ENCODE data around the gene B3GAT1.

B3GAT1 gene

DNA sequence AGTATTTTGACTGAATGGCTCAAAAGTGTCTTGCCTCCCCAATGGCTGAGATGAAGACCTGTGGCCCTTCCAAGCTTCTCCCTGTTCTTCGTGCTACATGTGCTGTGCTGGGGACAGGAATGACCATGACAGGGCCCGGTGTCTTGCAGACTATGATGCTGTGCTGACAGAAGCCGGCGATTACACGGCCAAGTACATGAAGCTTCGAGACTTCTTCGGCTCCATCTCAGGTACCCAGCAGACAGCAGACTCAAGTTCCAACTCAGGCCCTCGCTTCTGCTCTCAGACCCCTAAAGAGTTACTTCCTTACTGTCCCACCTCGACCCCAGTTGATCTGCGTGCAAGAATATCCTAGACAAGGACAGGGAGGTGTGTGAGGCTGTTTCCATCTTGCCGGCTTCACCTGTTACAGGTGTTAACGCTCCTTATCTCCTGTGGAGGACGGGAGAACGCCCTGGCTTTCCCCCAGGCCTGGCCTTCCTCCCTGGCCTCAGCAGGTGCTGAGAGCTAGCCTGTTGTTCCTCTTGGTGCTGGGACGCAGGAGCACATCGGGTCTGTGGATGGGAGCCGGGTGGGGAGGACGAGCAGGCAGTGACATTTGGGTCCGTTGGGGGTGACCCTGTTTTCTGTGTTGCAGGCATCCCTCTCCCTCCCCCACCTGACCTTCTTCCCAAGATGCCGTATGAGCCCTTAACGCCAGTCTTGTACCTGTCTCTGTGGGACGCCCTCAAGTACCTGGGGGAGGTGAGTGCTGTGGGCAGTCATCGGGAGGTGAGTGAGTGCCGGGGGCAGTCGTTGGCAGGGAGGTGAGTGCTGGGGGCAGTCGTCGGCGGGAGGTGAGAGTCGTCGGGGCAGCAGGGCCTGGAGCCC is 42.2 kb downstream of the B3GAT1 start:
- no peak for DNase-seq

GRCh38 chr11:134367781-134368180 is 44.3 kb downstream of the B3GAT1 start:
- DNase-seq: no peak

DNA sequence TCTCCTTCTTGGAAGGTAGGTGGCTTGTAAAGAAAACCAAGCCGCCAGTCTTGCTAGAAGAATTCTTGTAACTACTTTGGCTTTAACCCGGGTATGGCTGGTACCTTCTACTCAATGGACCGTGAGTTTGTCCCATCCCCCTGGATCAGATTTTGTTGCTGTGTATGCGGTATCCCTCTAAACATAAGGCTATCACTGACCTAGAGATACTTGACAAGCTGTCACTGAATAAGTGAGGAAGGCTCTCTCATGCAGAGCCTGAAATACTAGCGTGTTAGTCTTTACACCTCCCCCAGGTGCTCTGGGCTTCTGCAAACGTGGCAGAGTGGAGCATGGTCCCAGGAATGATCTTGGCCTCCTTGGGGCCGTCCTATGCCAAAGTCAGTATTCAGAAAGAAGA is 45.8 kb downstream of the B3GAT1 start:
- DNase-seq: no peak

DNA sequence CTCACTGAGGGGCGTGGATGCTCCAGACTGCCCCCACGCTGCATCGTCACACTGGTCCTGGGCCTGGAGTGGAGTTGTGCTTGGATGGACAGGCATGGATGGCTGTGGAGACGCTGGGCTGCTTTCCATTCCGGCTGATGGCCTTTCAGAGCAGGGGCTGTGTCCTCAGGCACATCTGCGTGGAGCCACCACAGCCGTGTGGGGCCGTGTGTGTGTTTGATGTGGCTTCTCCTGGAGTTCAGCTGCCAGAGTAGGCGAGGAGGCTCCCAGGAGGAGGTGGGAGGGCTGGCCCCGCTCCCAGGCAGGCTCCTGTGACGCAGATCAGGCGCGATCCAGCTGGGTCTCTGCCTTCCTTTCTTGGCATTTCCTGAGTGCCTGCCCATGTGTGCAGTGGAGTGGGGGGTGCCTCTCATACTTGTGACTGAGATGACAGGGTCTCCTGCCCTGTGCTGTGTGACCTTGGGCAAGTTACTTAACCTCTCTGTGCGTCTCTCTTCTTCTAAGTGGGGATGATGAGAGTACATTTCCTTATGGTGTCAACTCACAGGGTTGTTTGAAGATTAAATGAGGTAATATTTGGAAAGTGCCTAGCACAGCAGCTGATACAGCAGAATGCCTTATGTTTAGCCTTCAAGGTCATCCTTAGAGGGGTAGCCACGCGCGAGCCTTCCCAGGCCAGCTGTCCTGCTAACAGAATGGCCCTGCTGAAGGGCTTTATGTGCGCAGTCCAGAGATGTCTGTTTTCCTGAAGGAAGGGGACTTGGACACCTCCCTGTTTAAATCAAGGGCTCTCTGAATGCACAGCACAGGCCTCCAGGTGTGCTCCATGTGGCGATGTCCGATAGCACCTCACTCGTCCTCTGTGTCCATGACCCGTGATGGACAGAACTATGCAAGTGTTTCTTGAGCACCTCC is 46.8 kb downstream of the B3GAT1 start:
- DNase-seq: no peak

GRCh38 chr11:134364261-134364660 is 47.8 kb downstream of the B3GAT1 start:
- DNase-seq: no peak

GRCh38 chr11:134363592-134363991 is 48.5 kb downstream of the B3GAT1 start:
- no peak for DNase-seq

- DNase-seq: no peak
These were observed 48.9 kb downstream of the B3GAT1 start for GRCh38 chr11:134363161-134363560.

- DNase-seq: no peak
These were observed 49.7 kb downstream of the B3GAT1 start for GRCh38 chr11:134362192-134362901.

DNA sequence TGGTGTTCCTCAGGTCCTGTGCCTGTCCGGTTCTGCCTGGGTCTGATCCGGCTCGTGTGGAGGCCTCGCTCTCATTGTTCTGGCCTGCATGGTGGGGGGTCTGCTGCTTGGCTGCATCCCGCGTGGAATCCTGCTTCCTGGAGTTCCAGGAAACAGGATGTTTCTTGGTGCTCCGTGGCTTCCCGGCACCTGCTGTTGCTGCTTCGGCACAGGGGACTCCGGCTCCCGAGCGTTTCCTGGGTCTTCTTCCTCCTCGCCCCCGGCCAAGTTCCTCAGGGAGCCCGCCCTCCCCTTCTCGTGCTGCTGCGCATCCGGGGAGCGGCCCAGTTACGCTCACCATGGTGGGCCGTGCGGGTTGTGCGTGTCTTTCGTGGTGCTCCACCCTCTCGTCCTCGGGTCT is 50.4 kb downstream of the B3GAT1 start:
- no peak for DNase-seq

GRCh38 chr11:134360050-134360835 is 51.8 kb downstream of the B3GAT1 start:
- no peak for DNase-seq

DNA sequence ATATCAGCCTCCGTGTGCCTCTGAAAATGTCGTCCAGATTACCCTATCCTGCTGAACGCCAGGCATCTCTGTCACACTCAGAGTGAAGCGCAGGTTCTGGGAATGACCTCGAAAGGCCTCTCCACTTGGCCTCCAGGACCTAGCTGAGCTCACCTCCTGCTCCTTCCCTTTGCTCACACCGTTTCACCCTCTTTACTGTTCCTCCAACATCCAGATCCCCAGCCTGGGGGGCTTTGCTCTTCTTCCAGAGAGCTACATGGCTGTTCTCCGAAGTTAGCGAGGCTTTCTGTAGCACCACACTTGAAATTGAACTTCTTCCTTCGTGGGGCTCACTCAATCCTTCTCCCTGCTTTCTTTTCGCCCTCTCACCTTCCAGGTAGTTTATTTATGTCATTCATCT is 52.4 kb downstream of the B3GAT1 start:
- DNase-seq: no peak

GRCh38 chr11:134358856-134359490 is 53.1 kb downstream of the B3GAT1 start:
- DNase-seq: no peak

DNA sequence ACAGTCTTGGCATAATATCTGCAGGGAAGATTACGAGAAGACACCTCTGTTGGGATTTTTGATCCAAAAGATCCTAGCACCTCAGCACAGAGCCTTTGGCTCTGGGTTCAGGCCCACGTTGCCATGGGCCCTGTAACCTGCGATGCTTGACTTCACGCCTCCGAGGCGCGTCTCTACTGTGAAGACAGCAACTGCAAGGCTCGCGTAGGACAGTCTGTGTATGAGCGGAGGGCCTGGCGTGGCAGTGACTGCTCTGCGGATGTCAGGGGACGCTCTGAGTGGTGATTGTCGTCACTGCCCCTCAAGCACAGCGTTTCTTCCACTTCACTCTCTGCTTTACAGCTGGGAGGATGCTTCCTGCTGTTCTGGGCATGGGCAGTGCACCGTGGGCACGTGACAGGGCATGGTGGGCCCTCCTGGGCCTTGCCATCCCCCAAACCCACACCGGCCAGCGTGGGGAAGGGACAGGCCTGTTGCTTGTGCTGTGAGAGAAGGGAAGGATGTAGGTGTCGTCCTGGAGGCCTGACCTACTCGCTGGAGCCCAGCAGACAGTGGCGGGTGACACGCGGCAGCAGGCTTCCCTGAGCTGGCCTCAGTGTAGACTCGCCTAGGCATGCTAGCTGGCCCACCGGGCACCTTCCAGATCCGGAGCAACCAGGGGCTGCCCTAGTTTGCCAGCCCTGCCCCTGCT is 53.7 kb downstream of the B3GAT1 start:
- DNase-seq: no peak

DNA sequence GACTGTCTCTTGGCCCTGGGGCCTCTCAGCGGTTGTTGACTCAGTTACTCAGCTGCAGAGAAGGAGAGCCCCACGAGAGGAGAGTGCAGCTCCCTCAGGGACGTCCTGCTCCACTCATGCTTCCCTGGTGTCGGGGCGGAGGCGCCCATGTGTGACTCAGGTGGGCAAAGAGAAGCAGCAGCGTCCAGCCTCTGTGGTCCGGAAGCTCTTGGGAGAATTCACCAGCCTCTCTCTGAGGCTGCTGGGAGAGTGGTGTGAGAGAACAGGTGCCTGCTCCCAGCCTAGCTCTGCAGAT is 54.5 kb downstream of the B3GAT1 start:
- no peak for DNase-seq

GRCh38 chr11:134356656-134357544 is 55.1 kb downstream of the B3GAT1 start:
- DNase-seq: no peak

- no peak for DNase-seq
These were observed 56.4 kb downstream of the B3GAT1 start for GRCh38 chr11:134355656-134356055.

DNA sequence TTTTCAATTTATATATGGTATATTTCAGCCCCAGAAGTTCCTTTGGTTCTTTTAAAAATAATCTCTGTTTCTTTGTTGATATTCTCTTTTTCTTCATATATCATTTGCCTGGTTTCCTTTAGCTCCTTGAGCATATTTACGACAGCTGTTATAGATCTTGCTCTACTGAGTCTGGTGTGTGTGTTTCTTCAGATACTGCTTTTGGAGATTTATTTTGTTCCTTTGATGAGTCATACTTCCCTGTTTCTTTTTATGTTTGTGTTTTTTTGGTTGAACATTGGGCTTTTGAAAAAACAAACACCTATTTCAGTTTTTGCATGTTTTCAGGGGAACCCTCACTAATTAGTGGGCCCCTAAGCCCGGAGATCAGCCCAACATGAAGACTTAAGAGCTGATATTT is 56.9 kb downstream of the B3GAT1 start:
- no peak for DNase-seq

DNA sequence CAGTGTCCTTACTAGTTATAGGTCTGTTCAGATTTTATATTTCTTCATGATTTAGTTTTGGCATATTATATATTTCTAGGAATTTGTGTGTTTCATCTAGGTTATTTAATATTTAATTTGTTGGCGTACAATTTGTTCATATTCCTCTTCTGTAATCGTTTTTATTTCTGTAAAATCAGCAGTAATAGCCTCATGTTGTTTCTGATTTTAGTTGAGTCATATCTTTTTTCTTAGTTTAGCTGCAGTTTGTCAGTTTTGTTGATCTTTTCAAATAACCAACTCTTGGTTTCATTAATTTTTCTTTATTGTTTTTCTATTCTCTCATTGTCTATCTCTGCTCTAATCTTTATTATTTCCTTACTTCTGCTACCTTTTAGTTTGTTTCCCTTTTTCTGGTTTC is 59.9 kb downstream of the B3GAT1 start:
- no peak for DNase-seq

DNA sequence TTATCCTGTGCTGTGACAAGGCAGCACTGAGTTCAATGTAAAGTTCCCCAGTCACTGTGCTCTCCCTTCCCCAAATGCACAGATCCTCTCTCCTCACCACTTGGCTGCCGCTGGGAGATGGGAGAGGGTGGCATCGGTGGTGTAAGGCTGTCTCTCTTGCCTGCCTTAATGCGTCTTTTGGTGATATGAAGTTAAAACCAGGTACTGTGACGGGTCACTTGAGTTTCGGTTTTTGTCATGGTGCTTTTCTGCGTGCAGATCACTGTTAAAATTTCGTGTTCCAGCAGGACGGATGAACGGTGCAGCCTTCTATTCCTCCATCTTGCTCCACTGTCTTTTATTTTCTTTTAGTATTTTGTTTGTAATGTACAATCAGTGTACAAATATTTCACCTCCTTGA is 61.7 kb downstream of the B3GAT1 start:
- DNase-seq: no peak

GRCh38 chr11:134349802-134350355 is 62.2 kb downstream of the B3GAT1 start:
- DNase-seq: no peak

All from NCI-H1417 treated with DMSO at 0.1 percent for 48 hours (cell line).